GM10248 (cell line): ENCODE results near the gene IGFN1.
"Not testable (repeated sequence)": the region's sequence is repeated elsewhere in the genome, so short reads cannot be mapped to it uniquely, and the experiment has no call there.

Source experiments
- CTCF ChIA-PET: fragments of 300-600 bp; sonication (Branson Sonifier 250); formaldehyde crosslinking; extraction: SDS; loops from one replicate; lab custom pipeline; 2021; ENCODE audit warnings: antibody characterized with exemption; lab: Yijun Ruan, JAX
- POLR2A ChIA-PET: fragments of 350-650 bp; sonication (Branson Sonifier 250); formaldehyde crosslinking; extraction: SDS; loops from one replicate; lab custom pipeline; 2020; ENCODE audit warnings: antibody characterized with exemption; lab: Yijun Ruan, JAX
- DNase-seq: peaks from one replicate; pipeline ENCODE4 v3.0.0; 2012; ENCODE audit errors: extremely low spot score
- TF ChIP-seq, protein P1 (sequence below): IDR thresholded peaks from 2 replicates; pipeline ENCODE4 v1.5.1; 2012; ENCODE audit warnings: mild to moderate bottlenecking, low read depth; ENCODE audit errors: extremely low read depth, missing control alignments, control extremely low read depth

Gene IGFN1

DNA sequence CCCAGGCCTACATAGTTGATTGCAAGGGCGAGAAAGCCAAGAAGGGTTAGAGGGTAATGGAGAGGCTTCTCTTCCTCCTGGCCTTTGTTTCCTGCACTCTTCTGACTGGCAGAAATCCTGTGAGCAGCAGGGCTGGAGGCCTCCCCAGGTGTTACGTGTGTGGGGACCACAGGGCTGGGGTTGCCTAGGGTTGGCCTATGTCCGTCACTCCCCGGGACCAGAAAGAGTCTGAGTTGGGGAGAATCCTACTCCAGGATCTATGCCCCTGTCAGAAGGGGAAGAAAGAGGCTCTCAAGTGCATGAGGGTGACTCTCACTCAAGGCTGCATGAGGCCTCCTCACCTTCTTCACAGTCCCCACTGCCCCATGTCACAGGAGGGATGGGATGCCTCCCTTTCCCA lies 38.5 kb downstream of the IGFN1 start:
- CTCF ChIA-PET: no interaction called here

DNA sequence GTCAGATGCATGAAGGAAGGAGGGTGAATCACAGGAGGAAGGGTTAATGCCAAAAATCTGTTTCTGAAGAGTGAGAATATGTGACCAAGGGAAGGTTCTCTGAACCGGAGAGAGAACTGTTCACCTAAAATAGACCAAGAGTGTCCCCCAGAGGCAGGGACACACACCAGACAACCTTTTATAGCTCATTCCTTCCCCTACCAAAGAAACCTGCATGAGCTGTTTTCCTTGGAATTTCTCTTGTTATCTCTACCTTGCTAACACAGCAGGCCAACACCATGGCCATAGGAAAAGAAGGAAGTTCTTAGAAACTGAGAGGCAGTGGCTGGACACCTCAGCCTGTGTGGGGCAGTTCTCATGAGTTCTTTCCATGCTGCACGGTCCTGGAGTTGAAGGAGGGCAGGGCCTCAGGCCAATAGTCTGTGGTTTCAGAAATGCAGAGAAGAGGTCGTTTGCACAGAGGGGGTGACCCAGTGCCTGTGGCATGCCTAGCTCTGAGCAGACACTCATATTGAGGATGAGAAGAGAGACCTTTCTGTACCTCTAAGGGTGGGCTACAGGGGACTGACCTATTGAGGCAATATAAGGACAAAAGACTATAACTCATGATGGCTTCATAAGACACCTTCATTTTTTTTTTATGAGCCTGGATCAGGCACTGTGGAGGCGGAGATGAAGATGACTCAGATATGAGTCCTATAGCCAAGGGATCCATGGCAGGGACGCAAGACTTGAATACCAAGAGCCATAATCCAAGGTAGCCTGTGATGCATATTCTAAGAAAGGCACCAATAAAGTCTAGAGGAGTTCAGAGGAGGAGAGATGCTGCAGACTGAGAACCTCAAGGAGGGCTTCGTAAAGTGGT lies 39.4 kb downstream of the IGFN1 start:
- POLR2A ChIA-PET: no interaction called here

More for the DNA sequence above, 38.5 kb downstream of the IGFN1 start:
- TF ChIP-seq, protein P1, sequence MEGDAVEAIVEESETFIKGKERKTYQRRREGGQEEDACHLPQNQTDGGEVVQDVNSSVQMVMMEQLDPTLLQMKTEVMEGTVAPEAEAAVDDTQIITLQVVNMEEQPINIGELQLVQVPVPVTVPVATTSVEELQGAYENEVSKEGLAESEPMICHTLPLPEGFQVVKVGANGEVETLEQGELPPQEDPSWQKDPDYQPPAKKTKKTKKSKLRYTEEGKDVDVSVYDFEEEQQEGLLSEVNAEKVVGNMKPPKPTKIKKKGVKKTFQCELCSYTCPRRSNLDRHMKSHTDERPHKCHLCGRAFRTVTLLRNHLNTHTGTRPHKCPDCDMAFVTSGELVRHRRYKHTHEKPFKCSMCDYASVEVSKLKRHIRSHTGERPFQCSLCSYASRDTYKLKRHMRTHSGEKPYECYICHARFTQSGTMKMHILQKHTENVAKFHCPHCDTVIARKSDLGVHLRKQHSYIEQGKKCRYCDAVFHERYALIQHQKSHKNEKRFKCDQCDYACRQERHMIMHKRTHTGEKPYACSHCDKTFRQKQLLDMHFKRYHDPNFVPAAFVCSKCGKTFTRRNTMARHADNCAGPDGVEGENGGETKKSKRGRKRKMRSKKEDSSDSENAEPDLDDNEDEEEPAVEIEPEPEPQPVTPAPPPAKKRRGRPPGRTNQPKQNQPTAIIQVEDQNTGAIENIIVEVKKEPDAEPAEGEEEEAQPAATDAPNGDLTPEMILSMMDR: no peak
- DNase-seq: no peak
- POLR2A ChIA-PET: no interaction called here

DNA sequence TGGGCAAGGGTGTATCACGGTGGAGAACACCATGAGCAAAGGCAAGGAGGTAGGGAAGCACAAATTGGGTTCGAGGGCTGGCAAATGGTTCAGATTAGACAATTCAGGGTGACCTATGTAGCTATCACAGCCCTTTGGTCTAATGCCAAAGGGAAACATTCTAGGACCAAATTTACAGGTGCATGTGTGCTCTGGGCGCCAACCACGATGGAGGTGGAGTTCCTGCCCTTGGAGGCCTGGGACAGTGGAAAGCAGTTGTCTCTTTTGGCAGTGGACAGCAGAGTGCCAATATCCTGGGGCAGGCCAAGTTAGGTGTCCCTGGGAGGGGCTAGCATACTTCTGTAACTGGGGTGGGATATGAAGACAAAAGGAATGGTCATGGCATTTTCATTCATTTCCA lies 40.1 kb downstream of the IGFN1 start:
- TF ChIP-seq, protein P1: no peak
- ChIA-PET POLR2A (no interaction called here), CTCF (no interaction called here)
- no peak for DNase-seq

More for the DNA sequence above, 39.4 kb downstream of the IGFN1 start:
- peak; percentile 7 for DNase-seq
- CTCF ChIA-PET: no interaction called here
- TF ChIP-seq, protein P1: no peak

DNA sequence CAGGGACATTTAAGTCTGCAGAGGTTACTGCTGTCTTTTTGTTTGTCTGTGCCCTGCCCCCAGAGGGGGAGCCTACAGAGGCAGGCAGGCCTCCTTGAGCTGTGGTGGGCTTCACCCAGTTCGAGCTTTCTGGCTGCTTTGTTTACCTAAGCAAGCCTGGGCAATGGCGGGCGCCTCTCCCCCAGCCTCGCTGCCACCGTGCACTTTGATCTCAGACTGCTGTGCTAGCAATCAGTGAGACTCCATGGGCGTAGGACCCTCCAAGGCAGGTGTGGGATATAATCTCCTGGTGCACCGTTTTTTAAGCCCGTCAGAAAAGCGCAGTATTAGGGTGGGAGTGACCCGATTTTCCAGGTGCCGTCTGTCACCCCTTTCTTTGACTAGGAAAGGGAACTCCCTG lies 49.0 kb downstream of the IGFN1 start:
- POLR2A ChIA-PET, DNase-seq: not testable (repeated sequence)
- CTCF ChIA-PET: interaction anchor here (1.9 kb wide), 1 partner anchor 15 kb away, joined by 7 read pairs; no protein-coding TSS in a partner anchor

DNA sequence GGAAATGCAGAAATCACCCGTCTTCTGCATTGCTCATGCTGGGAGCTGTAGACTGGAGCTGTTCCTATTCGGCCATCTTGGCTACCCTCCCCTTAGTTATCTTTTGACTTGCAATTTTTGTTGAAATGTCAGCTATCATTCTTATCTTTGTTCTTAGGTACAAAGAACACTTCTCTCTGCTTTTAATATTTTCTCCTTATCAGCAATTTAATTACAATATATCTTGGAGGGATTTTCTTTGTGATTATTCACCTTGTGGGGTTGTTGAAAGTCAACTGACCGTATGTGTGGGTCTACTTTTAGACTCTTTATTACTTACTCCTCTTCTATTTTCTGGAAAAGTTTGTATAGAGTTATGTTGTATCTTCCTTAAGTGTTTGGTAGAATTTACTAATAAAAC lies 49.5 kb downstream of the IGFN1 start:
- no peak for DNase-seq
- POLR2A ChIA-PET: no interaction called here
- TF ChIP-seq, protein P1: no peak
- CTCF ChIA-PET: interaction anchor here (1.7 to 1.9 kb wide), 2 partner anchors 14 to 17 kb away, joined by 6 to 7 read pairs; no protein-coding TSS in a partner anchor

DNA sequence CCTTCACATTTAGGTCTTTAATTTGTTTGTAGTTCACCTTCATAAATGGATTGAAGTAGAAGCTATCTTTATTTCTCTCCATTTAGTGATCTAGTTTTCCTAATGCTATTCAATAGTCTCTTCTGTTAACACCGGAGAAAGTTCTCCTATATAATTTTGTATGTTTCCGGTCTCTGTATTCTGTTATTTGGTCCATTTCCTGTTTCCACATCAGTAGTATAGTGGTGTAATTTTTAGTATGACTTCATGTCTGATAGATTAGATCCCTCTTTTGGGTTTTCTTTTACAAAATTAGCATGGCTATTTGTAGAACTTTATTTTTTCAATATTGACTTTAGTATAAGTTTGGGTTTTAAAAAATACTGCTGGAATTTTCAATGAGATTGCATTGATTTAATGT lies 51.1 kb downstream of the IGFN1 start:
- POLR2A ChIA-PET: no interaction called here
- no peak for DNase-seq
- TF ChIP-seq, protein P1: no peak
- CTCF ChIA-PET: interaction anchor here (1.7 to 1.9 kb wide), 2 partner anchors 13 to 19 kb away, joined by 6 to 7 read pairs; no protein-coding TSS in a partner anchor

DNA sequence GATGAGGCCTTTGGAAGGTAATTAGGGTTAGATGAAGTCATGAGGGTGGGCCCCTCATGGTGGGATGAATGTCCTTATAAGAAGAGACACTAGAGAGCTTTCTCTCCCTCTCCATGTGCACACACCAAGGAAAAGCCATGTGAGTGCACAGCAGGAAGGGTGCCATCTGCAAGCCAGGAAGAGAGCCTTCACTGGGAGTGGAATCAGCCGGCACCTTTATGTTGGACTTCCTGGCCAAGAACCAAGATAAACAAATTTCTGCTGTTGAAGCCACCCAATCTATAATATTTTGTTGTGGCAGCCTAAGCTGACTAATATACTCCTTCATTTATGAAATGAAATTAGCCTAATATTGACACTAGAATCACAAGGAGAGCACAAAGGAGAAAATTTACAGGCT lies 54.5 kb downstream of the IGFN1 start:
- no peak for DNase-seq
- TF ChIP-seq, protein P1: no peak
- ChIA-PET POLR2A (no interaction called here), CTCF (no interaction called here)
